Lower lobe of right lung (tissue), 2 donors: ENCODE measurements around the gene ALOXE3. TPM values are rescaled to one million over a fixed set of nuclear protein-coding genes. Genes with fewer than 3 reads are reported as not detected.

Experiments
- ATAC-seq, 2 donors: fragments of 200-7000 bp; cut with Tn5 transposase; one replicate each; pipeline ENCODE4 v1.9.1; 2020 to 2022; ENCODE audit warnings: mild to moderate bottlenecking in 2 of 2, moderate library complexity in 2 of 2
- DNase-seq: peaks from one replicate; pipeline ENCODE4 v3.0.0-alpha.2; 2020
- H3K27ac ChIP-seq: fragments of 200-600 bp; one replicate; pipeline ENCODE4 v1.8.0; 2022
- H3K27me3 ChIP-seq: fragments of 200-600 bp; one replicate; pipeline ENCODE4 v1.8.0; 2022; ENCODE audit warnings: low read depth
- H3K36me3 ChIP-seq: fragments of 200-600 bp; one replicate; pipeline ENCODE4 v1.8.0; 2022; ENCODE audit warnings: mild to moderate bottlenecking
- H3K4me1 ChIP-seq: fragments of 200-600 bp; one replicate; pipeline ENCODE4 v1.8.0; 2022
- H3K4me3 ChIP-seq: fragments of 200-600 bp; one replicate; pipeline ENCODE4 v1.8.0; 2022; ENCODE audit warnings: mild to moderate bottlenecking
- H3K9me3 ChIP-seq: fragments of 200-600 bp; one replicate; pipeline ENCODE4 v1.8.0; 2022
- intact Hi-C: fragments of 100-400 bp; cut with DNase I; formaldehyde crosslinking; loops from one replicate; pipeline ENCODE4 v1.11.0; 2022
- total RNA-seq: library from RNA; stranded (reverse); fragmentation: NEBNext Ultra II Directional; extraction: Animal tissue kit (Norgen Biotek cat#: 25700); gene quantifications from one replicate; pipeline ENCODE4 v1.2.1, GENCODE V29; 2021
- TF ChIP-seq, protein P1 (sequence below): fragments of 200-600 bp; IDR thresholded peaks from one replicate; pipeline ENCODE4 v1.8.0; 2022; ENCODE audit warnings: antibody characterized with exemption, mild to moderate bottlenecking
- donor health status: DM: no; HTN: yes; CAD: no; lungs with severe emphysema.

ALOXE3 gene
- total RNA-seq, 1 donor from 2014 or later = not detected

DNA sequence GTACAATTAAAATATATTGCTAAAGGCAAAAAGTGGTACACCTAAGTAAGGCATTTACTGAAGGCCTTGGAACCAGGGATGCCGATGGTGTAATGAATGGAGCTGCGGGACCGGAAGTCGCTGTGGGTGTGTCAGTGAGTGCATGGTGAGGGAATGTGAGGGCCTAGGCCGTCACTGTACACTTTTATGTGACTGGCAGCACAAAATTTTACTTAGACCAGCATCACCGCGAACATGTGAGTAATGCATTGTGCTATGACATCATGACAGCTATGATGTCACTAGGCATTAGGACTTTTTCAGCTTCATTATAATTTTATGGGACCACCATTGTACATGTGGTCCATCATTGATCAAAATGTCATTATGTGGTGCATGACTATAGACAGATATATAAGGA lies 64.7 kb downstream of the ALOXE3 start:
- Histone ChIP-seq H3K27me3 (peaks cover 6% of the 10 kb centered on the region), H3K36me3 (no peaks in the 10 kb centered on the region), H3K27ac (no peak overlapping the region), H3K4me3 (no peak overlapping the region), H3K4me1 (peaks cover 25% of the 10 kb centered on the region), H3K9me3 (no peaks in the 10 kb centered on the region)
- TF ChIP-seq, protein P1, sequence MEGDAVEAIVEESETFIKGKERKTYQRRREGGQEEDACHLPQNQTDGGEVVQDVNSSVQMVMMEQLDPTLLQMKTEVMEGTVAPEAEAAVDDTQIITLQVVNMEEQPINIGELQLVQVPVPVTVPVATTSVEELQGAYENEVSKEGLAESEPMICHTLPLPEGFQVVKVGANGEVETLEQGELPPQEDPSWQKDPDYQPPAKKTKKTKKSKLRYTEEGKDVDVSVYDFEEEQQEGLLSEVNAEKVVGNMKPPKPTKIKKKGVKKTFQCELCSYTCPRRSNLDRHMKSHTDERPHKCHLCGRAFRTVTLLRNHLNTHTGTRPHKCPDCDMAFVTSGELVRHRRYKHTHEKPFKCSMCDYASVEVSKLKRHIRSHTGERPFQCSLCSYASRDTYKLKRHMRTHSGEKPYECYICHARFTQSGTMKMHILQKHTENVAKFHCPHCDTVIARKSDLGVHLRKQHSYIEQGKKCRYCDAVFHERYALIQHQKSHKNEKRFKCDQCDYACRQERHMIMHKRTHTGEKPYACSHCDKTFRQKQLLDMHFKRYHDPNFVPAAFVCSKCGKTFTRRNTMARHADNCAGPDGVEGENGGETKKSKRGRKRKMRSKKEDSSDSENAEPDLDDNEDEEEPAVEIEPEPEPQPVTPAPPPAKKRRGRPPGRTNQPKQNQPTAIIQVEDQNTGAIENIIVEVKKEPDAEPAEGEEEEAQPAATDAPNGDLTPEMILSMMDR = no peak
- no peak for ATAC-seq
- intact Hi-C loops = no loop called here
- DNase-seq = no peak

DNA sequence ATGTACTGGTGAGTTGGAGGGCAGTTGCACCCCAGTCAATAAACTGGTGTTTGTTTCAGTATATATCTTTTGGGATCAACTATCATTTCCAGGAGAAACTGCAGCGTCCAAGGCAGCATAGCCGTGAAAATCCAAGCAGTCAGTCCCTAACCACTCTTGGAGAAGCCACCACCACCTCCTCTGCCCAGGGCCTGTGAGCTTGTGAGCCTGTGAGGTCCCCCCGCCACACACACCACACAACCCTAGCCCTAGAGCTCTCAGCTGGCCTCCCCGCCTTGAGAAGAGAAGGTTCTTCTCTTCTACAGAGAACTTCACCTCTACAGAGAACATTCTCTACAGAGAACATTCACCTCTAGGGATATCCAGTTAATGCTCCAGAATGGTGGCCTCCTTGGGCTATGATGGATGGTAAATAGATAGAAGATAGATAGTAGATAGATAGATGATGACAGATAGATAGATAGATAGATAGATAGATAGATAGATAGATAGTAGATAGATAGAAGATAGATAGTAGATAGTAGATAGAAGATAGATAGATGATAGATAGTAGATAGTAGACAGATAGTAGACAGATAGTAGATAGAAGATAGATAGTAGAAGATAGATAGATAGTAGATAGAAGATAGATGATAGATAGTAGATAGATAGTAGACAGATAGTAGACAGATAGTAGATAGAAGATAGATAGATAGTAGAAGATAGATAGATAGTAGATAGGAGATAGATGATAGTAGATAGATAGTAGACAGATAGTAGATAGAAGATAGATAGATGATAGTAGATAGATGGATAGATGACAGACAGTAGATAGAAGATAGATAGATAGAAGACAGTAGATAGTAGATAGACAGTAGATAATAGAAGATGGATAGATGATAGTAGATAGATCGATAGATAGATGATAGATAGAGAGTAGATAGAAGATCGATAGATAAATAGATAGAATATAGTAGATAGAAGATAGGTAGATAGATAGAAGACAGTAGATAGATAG lies 65.8 kb downstream of the ALOXE3 start:
- no peaks in the 10 kb centered on the region for H3K27me3 ChIP-seq
- no peak overlapping the region for H3K4me3 ChIP-seq
- DNase-seq (no peak), ATAC-seq (no peak)
- H3K27ac ChIP-seq = no peak overlapping the region
- no peaks in the 10 kb centered on the region for H3K9me3 ChIP-seq
- TF ChIP-seq, protein P1 = no peak
- no peaks in the 10 kb centered on the region for H3K36me3 ChIP-seq
- H3K4me1 ChIP-seq = peaks cover 24% of the 10 kb centered on the region
- intact Hi-C loops = no loop called here

DNA sequence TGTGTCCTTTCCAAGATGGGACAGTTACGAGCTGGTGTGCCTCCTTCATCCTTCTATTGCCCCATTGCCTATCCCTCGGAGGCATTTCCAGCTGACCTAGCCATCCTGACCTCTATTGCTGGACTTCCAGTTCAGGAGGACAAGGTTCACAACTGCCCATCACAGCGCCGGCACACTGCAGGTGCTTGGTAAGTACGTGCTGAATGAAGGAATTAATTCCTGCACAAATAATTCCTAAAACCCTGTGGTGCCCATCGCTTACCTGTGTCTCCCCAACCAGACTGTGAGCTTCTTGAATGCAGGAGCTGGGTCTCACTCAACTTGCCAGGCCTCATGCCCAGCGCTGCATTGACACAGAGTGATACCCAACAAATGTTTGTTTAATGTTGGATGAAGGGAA lies 66.5 kb downstream of the ALOXE3 start:
- Histone ChIP-seq H3K27me3 (peaks cover 1% of the 10 kb centered on the region), H3K4me3 (no peak overlapping the region), H3K9me3 (no peaks in the 10 kb centered on the region), H3K27ac (no peak overlapping the region), H3K36me3 (no peaks in the 10 kb centered on the region), H3K4me1 (peaks cover 18% of the 10 kb centered on the region)
- DNase-seq = no peak
- intact Hi-C loops = no loop called here
- TF ChIP-seq, protein P1 = no peak
- no peak for ATAC-seq

DNA sequence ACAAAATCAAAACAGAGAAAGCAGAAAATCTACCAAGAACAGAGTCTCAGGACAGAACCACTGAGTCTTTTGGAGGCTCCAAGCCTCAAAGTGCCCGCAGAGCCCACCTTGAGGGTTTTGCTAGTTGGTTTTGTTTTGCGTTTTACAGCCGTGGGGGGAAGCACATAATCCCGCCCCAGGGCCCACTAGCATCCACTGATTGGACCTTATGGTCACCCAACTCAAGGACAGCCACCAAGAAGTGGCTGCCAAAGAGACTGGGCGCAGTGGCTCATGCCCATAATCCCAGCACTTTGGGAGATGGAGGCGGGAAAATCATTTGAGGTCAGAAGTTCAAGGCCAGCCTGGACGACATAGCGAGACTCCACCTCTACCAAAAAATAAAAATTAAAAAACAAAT lies 69.6 kb downstream of the ALOXE3 start:
- intact Hi-C loops = no loop called here
- no peak overlapping the region for H3K27ac ChIP-seq
- no peaks in the 10 kb centered on the region for H3K4me1 ChIP-seq
- H3K9me3 ChIP-seq = no peaks in the 10 kb centered on the region
- DNase-seq (no peak), ATAC-seq (no peak)
- TF ChIP-seq, protein P1 = no peak
- H3K4me3 ChIP-seq = no peak overlapping the region
- peaks cover 23% of the 10 kb centered on the region for H3K27me3 ChIP-seq
- H3K36me3 ChIP-seq = no peaks in the 10 kb centered on the region

DNA sequence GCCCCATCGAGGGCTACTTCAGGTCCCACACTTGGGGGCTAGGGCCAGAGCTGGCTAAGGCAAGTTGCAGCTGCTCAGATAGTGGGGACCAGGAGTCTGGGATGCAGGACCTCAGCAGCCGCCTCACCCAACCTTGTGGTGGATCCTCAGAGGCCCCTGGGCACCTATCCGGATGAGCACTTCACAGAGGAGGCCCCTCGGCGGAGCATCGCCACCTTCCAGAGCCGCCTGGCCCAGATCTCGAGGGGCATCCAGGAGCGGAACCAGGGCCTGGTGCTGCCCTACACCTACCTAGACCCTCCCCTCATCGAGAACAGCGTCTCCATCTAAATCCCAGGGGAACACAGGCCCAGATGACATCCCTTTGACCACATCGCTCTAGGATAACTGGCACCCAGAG lies 70.1 kb downstream of the ALOXE3 start:
- Histone ChIP-seq H3K27ac (no peak overlapping the region), H3K4me1 (no peaks in the 10 kb centered on the region), H3K9me3 (no peaks in the 10 kb centered on the region), H3K36me3 (no peaks in the 10 kb centered on the region), H3K27me3 (peaks cover 23% of the 10 kb centered on the region), H3K4me3 (no peak overlapping the region)
- TF ChIP-seq, protein P1 = no peak
- intact Hi-C loops = no loop called here
- no peak for DNase-seq
- ATAC-seq = no peak
